HL-60 (cell line): ENCODE results near the gene MLLT3.

Experiments
- DNase-seq, 2 experiments: peaks; one replicate each; pipeline ENCODE4 v3.0.0-alpha.2; 2010 to 2020; ENCODE audit warnings: low read depth in 1 of 2, low spot score in 1 of 2
- H3K27ac ChIP-seq: fragments of 250-450 bp; sonication (Bioruptor Pico); replicated peaks from 2 replicates; pipeline ENCODE4 v1.5.1; 2020; ENCODE audit warnings: mild to moderate bottlenecking, moderate library complexity
- H3K27me3 ChIP-seq: fragments of 250-450 bp; sonication (Bioruptor Pico); 2 replicates; pipeline ENCODE4 v1.5.1; 2021; ENCODE audit warnings: mild to moderate bottlenecking, moderate library complexity; ENCODE audit not compliant: insufficient read depth, poor library complexity, severe bottlenecking
- H3K4me3 ChIP-seq: replicated peaks from 2 replicates; pipeline ENCODE4 v1.5.1; 2011; ENCODE audit warnings: mild to moderate bottlenecking, control low read depth, low read length; ENCODE audit not compliant: insufficient read depth
- CTCF ChIP-seq: IDR thresholded peaks from one replicate; pipeline ENCODE4 v1.5.1; 2011; ENCODE audit warnings: low read length, control low read depth, inconsistent platforms; ENCODE audit not compliant: insufficient read depth
- GABPA ChIP-seq: IDR thresholded peaks from 2 replicates; pipeline ENCODE4 v1.6.1; 2012; ENCODE audit warnings: low read depth
- POLR2AphosphoS5 ChIP-seq: IDR thresholded peaks from 2 replicates; pipeline ENCODE4 v1.6.1; 2012; ENCODE audit warnings: low read depth
- REST ChIP-seq: IDR thresholded peaks from 2 replicates; pipeline ENCODE4 v1.6.1; 2012; ENCODE audit warnings: low read depth; ENCODE audit not compliant: insufficient replicate concordance
- SPI1 ChIP-seq: IDR thresholded peaks from 2 replicates; pipeline ENCODE4 v1.6.1; 2012; ENCODE audit warnings: low read depth, mild to moderate bottlenecking, borderline replicate concordance

MLLT3 gene

GRCh38 chr9:20529837-20530236, 92.5 kb downstream of the MLLT3 start:
- no peak for DNase-seq
- TF ChIP-seq SPI1 (no peak), CTCF (no peak)
- no peak overlapping the region for H3K27ac ChIP-seq
- no peak overlapping the region for H3K4me3 ChIP-seq
- no peaks in the 10 kb centered on the region for H3K27me3 ChIP-seq

- TF ChIP-seq CTCF (no peak), POLR2AphosphoS5 (no peak), SPI1 (no peak), GABPA (no peak), REST (no peak)
- H3K4me3 ChIP-seq: no peak overlapping the region
- H3K27ac ChIP-seq: no peak overlapping the region
- H3K27me3 ChIP-seq: no peaks in the 10 kb centered on the region
- no peak for DNase-seq
Measured at GRCh38 chr9:20528253-20528652, 94.0 kb downstream of the MLLT3 start.

GRCh38 chr9:20526500-20527319, 95.6 kb downstream of the MLLT3 start:
- TF ChIP-seq SPI1: no peak
- no peak for DNase-seq

GRCh38 chr9:20524776-20525175, 97.5 kb downstream of the MLLT3 start:
- TF ChIP-seq POLR2AphosphoS5: no peak
- TF ChIP-seq CTCF: no peak
- no peak for TF ChIP-seq REST
- TF ChIP-seq SPI1: no peak
- no peak for TF ChIP-seq GABPA
- Histone ChIP-seq H3K27ac (no peak overlapping the region), H3K4me3 (no peak overlapping the region), H3K27me3 (no peaks in the 10 kb centered on the region)
- DNase-seq: no peak

More at GRCh38 chr9:20526500-20527319, 95.6 kb downstream of the MLLT3 start:
- Histone ChIP-seq H3K27ac (no peak overlapping the region), H3K27me3 (no peaks in the 10 kb centered on the region), H3K4me3 (no peak overlapping the region)
